Ascending aorta (tissue), 2 donors: ENCODE data around the gene EHMT1. TPM values are rescaled to one million over a fixed set of nuclear protein-coding genes. Genes with fewer than 3 reads are reported as not detected.

ENCODE experiments used
- DNase-seq, 2 donors: peaks; one replicate each; pipeline ENCODE4 v3.0.0-alpha.2; 2019; ENCODE audit warnings: low spot score in 2 of 2
- H3K27ac ChIP-seq, 2 donors: fragments of 200-600 bp; sonication (generic); one replicate each; pipeline ENCODE4 v1.5.1; 2016 to 2017; ENCODE audit warnings: mild to moderate bottlenecking in 1 of 2
- H3K27me3 ChIP-seq: fragments of 200-600 bp; sonication (generic); one replicate; pipeline ENCODE4 v1.5.1; 2017
- H3K36me3 ChIP-seq, 2 donors: fragments of 200-600 bp; sonication (generic); one replicate each; pipeline ENCODE4 v1.5.1; 2016
- H3K4me1 ChIP-seq, 2 donors: fragments of 200-600 bp; sonication (generic); one replicate each; pipeline ENCODE4 v1.5.1; 2016 to 2017; ENCODE audit warnings: mild to moderate bottlenecking in 1 of 2
- H3K4me3 ChIP-seq, 2 donors: fragments of 200-600 bp; sonication (generic); one replicate each; pipeline ENCODE4 v1.5.1; 2016 to 2017; ENCODE audit warnings: mild to moderate bottlenecking in 1 of 2
- H3K9me3 ChIP-seq, 2 donors: fragments of 200-600 bp; sonication (generic); one replicate each; pipeline ENCODE4 v1.5.1; 2016
- intact Hi-C: fragments of 100-400 bp; cut with DNase I; formaldehyde crosslinking; loops from one replicate; pipeline ENCODE4 v1.15.1; 2023
- total RNA-seq: library from RNA; depleted of rRNA; stranded (reverse); fragments of >200 nt; gene quantifications from one replicate; pipeline ENCODE4 v1.1.0, GENCODE V29; 2016
- TF ChIP-seq, protein P1 (sequence below), 3 experiments: fragments of 200-600 bp in 2 of 3; fragments of 450-650 bp in 1 of 3; sonication (generic) in 2 of 3; IDR thresholded peaks; one replicate each; pipeline ENCODE4 v1.5.1; 2016 to 2019; ENCODE audit warnings: antibody characterized with exemption in 3 of 3, mild to moderate bottlenecking in 1 of 3, moderate library complexity in 1 of 3

Gene EHMT1
- total RNA-seq, 1 donor from 2014 or later, result 49.9 TPM

DNA sequence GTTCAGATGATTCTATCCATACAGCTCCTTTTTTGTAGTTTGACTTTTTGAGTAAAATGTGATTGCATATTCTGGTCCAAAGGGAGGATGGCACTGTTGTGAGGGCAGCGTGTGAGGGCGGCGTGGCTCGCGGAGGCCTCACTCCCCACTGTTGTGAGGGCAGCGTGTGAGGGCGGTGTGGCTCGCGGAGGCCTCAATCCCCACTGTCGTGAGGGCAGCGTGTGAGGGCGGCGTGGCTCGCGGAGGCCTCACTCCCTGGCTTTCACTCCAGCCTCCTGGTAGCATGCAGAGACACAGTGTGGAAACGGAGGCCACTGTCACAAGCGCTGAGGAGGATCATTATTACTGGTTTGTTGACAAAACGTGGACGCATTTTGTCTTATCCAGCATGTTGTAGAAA lies 79.0 kb downstream of the EHMT1 start:
- Histone ChIP-seq H3K9me3 (peaks cover 0 to 2% of the 10 kb centered on the region in 2 donors), H3K4me1 (peaks cover 0 to 3% of the 10 kb centered on the region in 2 donors), H3K36me3 (no peaks in the 10 kb centered on the region), H3K27ac (no peak overlapping the region), H3K27me3 (no peaks in the 10 kb centered on the region), H3K4me3 (no peak overlapping the region)
- TF ChIP-seq, protein P1, sequence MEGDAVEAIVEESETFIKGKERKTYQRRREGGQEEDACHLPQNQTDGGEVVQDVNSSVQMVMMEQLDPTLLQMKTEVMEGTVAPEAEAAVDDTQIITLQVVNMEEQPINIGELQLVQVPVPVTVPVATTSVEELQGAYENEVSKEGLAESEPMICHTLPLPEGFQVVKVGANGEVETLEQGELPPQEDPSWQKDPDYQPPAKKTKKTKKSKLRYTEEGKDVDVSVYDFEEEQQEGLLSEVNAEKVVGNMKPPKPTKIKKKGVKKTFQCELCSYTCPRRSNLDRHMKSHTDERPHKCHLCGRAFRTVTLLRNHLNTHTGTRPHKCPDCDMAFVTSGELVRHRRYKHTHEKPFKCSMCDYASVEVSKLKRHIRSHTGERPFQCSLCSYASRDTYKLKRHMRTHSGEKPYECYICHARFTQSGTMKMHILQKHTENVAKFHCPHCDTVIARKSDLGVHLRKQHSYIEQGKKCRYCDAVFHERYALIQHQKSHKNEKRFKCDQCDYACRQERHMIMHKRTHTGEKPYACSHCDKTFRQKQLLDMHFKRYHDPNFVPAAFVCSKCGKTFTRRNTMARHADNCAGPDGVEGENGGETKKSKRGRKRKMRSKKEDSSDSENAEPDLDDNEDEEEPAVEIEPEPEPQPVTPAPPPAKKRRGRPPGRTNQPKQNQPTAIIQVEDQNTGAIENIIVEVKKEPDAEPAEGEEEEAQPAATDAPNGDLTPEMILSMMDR (IDR thresholded peaks at IDR 0.05), result no peak
- no peak for DNase-seq
- intact Hi-C loops, result no loop called here

GRCh38 chr9:137700911-137701310 lies 82.1 kb downstream of the EHMT1 start:
- H3K9me3 ChIP-seq, result peaks cover 0 to 11% of the 10 kb centered on the region in 2 donors
- H3K4me1 ChIP-seq, result no peaks in the 10 kb centered on the region
- no peaks in the 10 kb centered on the region for H3K27me3 ChIP-seq
- DNase-seq, result no peak
- intact Hi-C loops, result no loop called here
- H3K4me3 ChIP-seq, result no peak overlapping the region
- TF ChIP-seq, protein P1 (IDR thresholded peaks at IDR 0.05), result no peak
- no peaks in the 10 kb centered on the region for H3K36me3 ChIP-seq
- H3K27ac ChIP-seq, result no peak overlapping the region

- Histone ChIP-seq H3K27ac (no peak overlapping the region), H3K27me3 (no peaks in the 10 kb centered on the region), H3K4me1 (no peaks in the 10 kb centered on the region), H3K36me3 (no peaks in the 10 kb centered on the region), H3K4me3 (no peak overlapping the region), H3K9me3 (peaks cover 0 to 11% of the 10 kb centered on the region in 2 donors)
- TF ChIP-seq, protein P1 (IDR thresholded peaks at IDR 0.05), result no peak
- no peak for DNase-seq
- intact Hi-C loops, result no loop called here
These were observed 84.0 kb downstream of the EHMT1 start for GRCh38 chr9:137702615-137703379.

- Histone ChIP-seq H3K4me1 (no peaks in the 10 kb centered on the region), H3K9me3 (peaks cover 0 to 11% of the 10 kb centered on the region in 2 donors), H3K36me3 (no peaks in the 10 kb centered on the region), H3K4me3 (no peak overlapping the region), H3K27me3 (no peaks in the 10 kb centered on the region), H3K27ac (no peak overlapping the region)
- no peak for DNase-seq
- TF ChIP-seq, protein P1 (IDR thresholded peaks at IDR 0.05), result no peak
- intact Hi-C loops, result no loop called here
These were observed 85.2 kb downstream of the EHMT1 start for GRCh38 chr9:137703842-137704508.

DNA sequence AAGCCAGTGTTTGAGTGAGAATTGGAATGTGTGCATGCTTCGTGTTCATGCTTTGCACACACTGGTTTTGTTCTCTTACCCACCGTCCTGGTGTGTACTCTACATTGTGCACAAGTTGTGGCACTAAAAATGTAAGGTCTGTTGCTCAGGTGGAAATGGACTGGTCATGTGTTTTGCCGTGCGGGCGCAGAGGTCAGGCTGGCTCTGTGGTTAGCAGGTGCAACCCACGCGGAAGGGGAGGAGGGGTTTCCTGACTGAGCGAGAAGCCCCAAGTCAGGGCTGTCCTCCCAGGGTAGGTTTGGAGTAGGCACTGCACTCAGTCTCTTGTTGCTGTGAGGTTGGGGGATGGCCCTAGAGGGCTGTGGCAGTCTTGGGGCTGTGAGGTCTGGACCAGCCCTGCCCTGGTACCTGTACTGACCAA lies 86.6 kb downstream of the EHMT1 start:
- intact Hi-C loops, result no loop called here
- Histone ChIP-seq H3K4me1 (no peaks in the 10 kb centered on the region), H3K4me3 (no peak overlapping the region), H3K9me3 (peaks cover 0 to 11% of the 10 kb centered on the region in 2 donors), H3K36me3 (no peaks in the 10 kb centered on the region), H3K27ac (no peak overlapping the region), H3K27me3 (no peaks in the 10 kb centered on the region)
- DNase-seq, result no peak
- TF ChIP-seq, protein P1 (IDR thresholded peaks at IDR 0.05), result no peak
